Measurements from ENCODE around the gene MBOAT7. TPM values are rescaled to one million over a fixed set of nuclear protein-coding genes. Genes with fewer than 3 reads are reported as not detected.
"Not testable (repeated sequence)": the region's sequence is repeated elsewhere in the genome, so short reads cannot be mapped to it uniquely, and the experiment has no call there.

The MBOAT7 gene
- total and polyA plus RNA-seq, 2 of the 8 experiments (the other 6 are each of a cell fraction or from before 2014, with no cell fraction given): 85.5 to 90.9 TPM

DNA sequence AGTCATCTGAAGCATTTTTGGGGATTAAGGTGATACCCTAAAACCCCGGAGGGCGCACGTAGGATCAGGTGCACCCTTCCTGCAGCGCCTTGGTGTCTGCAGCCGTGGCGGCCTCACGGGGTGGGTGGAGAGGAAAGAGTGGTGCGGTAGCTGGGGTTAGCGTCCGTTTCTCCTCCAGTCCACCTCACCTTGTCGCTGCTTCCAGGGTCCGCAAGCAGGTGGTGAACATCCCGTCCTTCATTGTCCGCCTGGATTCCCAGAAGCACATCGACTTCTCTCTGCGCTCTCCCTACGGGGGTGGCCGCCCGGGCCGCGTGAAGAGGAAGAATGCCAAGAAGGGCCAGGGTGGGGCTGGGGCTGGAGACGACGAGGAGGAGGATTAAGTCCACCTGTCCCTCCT is 17.8 kb upstream of the MBOAT7 start:
- H3K36me3 ChIP-seq (ENCODE audit: control insufficient read depth in 2 of 4, insufficient read depth in 4 of 4, low read length in 3 of 4): peaks cover 45 to 62% (median 58%) of the 10 kb centered on the region in 4 experiments
- H2BK5ac ChIP-seq (ENCODE audit: low read depth, low read length); H3K9ac ChIP-seq (replicated peaks in 1 of 4; ENCODE audit: extremely low read depth in 1 of 4, low read depth in 3 of 4, low read length in 3 of 4); H3K4ac ChIP-seq (replicated peaks; ENCODE audit: insufficient read length, low read depth, low read length); H2BK12ac ChIP-seq (ENCODE audit: low read depth, low read length); H3K27me3 ChIP-seq (replicated peaks in 1 of 4; ENCODE audit: control insufficient read depth in 3 of 4, extremely low read depth in 1 of 4, insufficient read depth in 3 of 4, low read length in 3 of 4); H4K5ac ChIP-seq (ENCODE audit: insufficient read length, low read depth, low read length); H3K23ac ChIP-seq (ENCODE audit: insufficient read length); DNase-seq (ENCODE audit: low read depth in 1 of 2, low spot score in 2 of 2); H2AFZ ChIP-seq (ENCODE audit: low read length); H3K18ac ChIP-seq (ENCODE audit: extremely low read depth, low read length); H2BK20ac ChIP-seq (ENCODE audit: low read length); H2AK5ac ChIP-seq (ENCODE audit: low read depth, low read length); H4K8ac ChIP-seq (ENCODE audit: extremely low read depth, insufficient read depth, low read length); H3K14ac ChIP-seq (ENCODE audit: insufficient read length); H2BK15ac ChIP-seq (ENCODE audit: low read length); H2BK120ac ChIP-seq (replicated peaks; ENCODE audit: low read depth, low read length); FAIRE-seq; H3K27ac ChIP-seq (ENCODE audit: low read depth, low read length); H3K56ac ChIP-seq (replicated peaks; ENCODE audit: insufficient read length, low read depth, low read length); H3K9me3 ChIP-seq (ENCODE audit: insufficient read depth in 2 of 2, low read depth in 1 of 2, low read length in 1 of 2); CTCF ChIA-PET (ENCODE audit: partially characterized antibody); H3K4me2 ChIP-seq (ENCODE audit: insufficient read depth in 1 of 2, low read depth in 2 of 2, low read length in 2 of 2); H4K91ac ChIP-seq (replicated peaks; ENCODE audit: insufficient read length, low read length); H3K4me3 ChIP-seq (ENCODE audit: extremely low read depth in 1 of 4, insufficient read depth in 2 of 4, low read depth in 3 of 4, low read length in 4 of 4): not testable (repeated sequence)
- H3K23me2 ChIP-seq (ENCODE audit: low read depth, low read length): peaks cover 13% of the 10 kb centered on the region
- TF ChIP-seq POLR2A (IDR thresholded peaks at IDR 0.05; ENCODE audit: control extremely low read depth in 1 of 2, low read depth in 2 of 2, low read length in 2 of 2): peak in 1 of 2 experiments; percentile 14; a peak in 1 of 3 replicates
- peaks cover 21% of the 10 kb centered on the region for H3K79me1 ChIP-seq (ENCODE audit: low read depth, low read length)
- peaks cover 20 to 48% of the 10 kb centered on the region in 2 experiments for H3K79me2 ChIP-seq (ENCODE audit: control insufficient read depth in 1 of 2, insufficient read depth in 2 of 2, low read length in 2 of 2)
- 92% methylated on average over 23 of the region's 23 CpGs; no CpG with 5 or more reads in 1 of the 2 experiments for WGBS, 2 experiments (ENCODE audit: extremely low coverage in 1 of 2, insufficient coverage in 1 of 2, insufficient read length in 1 of 2, insufficient replicate concordance in 2 of 2, low coverage in 1 of 2, low lambda C conversion rate in 2 of 2, missing lambda C conversion rate in 1 of 2)
- POLR2A ChIA-PET (ENCODE audit: partially characterized antibody): interaction anchor here (1.0 to 23.4 kb wide), 14 partner anchors 10 to 229 kb away, joined by 3 to 909 read pairs (median 7); partner anchors contain the start of genes CNOT3, LILRB3, MBOAT7 and RPS9
- peaks cover 12 to 22% (median 18%) of the 10 kb centered on the region in 4 experiments for H3K4me1 ChIP-seq (replicated peaks in 1 of 4; ENCODE audit: control insufficient read depth in 3 of 4, insufficient read depth in 4 of 4, low read length in 3 of 4)
- peaks cover 53 to 55% of the 10 kb centered on the region in 2 experiments for H4K20me1 ChIP-seq (replicated peaks in 1 of 2; ENCODE audit: control insufficient read depth in 1 of 2, insufficient read depth in 2 of 2, low read length in 2 of 2)
